Stimulated activated naive CD8-positive, alpha-beta T cell treated with anti-CD3 and anti-CD28 coated beads, Interleukin-15, Interleukin-2, amounts not matched to agents 100 ng/mL and 50 ng/mL, for 24 hours (primary cell): ENCODE results near the gene MPHOSPH10.
"Not testable (repeated sequence)": the region's sequence is repeated elsewhere in the genome, so short reads cannot be mapped to it uniquely, and the experiment has no call there.

Experiments
- H3K27ac Mint-ChIP-seq: one replicate; pipeline ENCODE4 v1.8.0; 2021; ENCODE audit warnings: mild to moderate bottlenecking, mixed read lengths
- H3K27me3 Mint-ChIP-seq: one replicate; pipeline ENCODE4 v1.8.0; 2021; ENCODE audit warnings: mixed read lengths
- H3K36me3 Mint-ChIP-seq: one replicate; pipeline ENCODE4 v1.8.0; 2021; ENCODE audit warnings: low read depth, mixed read lengths
- H3K4me1 Mint-ChIP-seq: one replicate; pipeline ENCODE4 v1.8.0; 2021; ENCODE audit warnings: low read depth, mixed read lengths
- H3K4me3 Mint-ChIP-seq: one replicate; pipeline ENCODE4 v1.8.0; 2021; ENCODE audit warnings: mild to moderate bottlenecking, mixed read lengths
- H3K9me3 Mint-ChIP-seq: one replicate; pipeline ENCODE4 v1.8.0; 2021; ENCODE audit warnings: mixed read lengths

MPHOSPH10 gene

GRCh38 chr2:71183306-71184115 is 53.1 kb downstream of the MPHOSPH10 start:
- H3K36me3 Mint-ChIP-seq, H3K9me3 Mint-ChIP-seq, H3K27me3 Mint-ChIP-seq, H3K27ac Mint-ChIP-seq, H3K4me3 Mint-ChIP-seq, H3K4me1 Mint-ChIP-seq: not testable (repeated sequence)

GRCh38 chr2:71186973-71187372 is 56.5 kb downstream of the MPHOSPH10 start:
- Mint-ChIP-seq H3K9me3 (no peaks in the 10 kb centered on the region), H3K36me3 (no peaks in the 10 kb centered on the region), H3K27me3 (no peaks in the 10 kb centered on the region), H3K4me3 (no peak overlapping the region), H3K4me1 (peaks cover 4% of the 10 kb centered on the region), H3K27ac (no peak overlapping the region)

GRCh38 chr2:71187589-71187988 is 57.2 kb downstream of the MPHOSPH10 start:
- Mint-ChIP-seq H3K27me3 (no peaks in the 10 kb centered on the region), H3K36me3 (no peaks in the 10 kb centered on the region), H3K9me3 (no peaks in the 10 kb centered on the region), H3K4me3 (no peak overlapping the region), H3K4me1 (peaks cover 4% of the 10 kb centered on the region), H3K27ac (no peak overlapping the region)

GRCh38 chr2:71190656-71191569 is 60.5 kb downstream of the MPHOSPH10 start:
- peaks cover 5% of the 10 kb centered on the region for H3K36me3 Mint-ChIP-seq
- H3K27me3 Mint-ChIP-seq = no peaks in the 10 kb centered on the region
- no peak overlapping the region for H3K27ac Mint-ChIP-seq
- peaks cover 2% of the 10 kb centered on the region for H3K9me3 Mint-ChIP-seq
- H3K4me1 Mint-ChIP-seq = no peaks in the 10 kb centered on the region
- no peak overlapping the region for H3K4me3 Mint-ChIP-seq

- Mint-ChIP-seq H3K36me3 (peaks cover 12% of the 10 kb centered on the region), H3K9me3 (peaks cover 5% of the 10 kb centered on the region), H3K27me3 (no peaks in the 10 kb centered on the region), H3K4me1 (no peaks in the 10 kb centered on the region), H3K27ac (no peak overlapping the region), H3K4me3 (no peak overlapping the region)
Observed at GRCh38 chr2:71191570-71191943, 61.1 kb downstream of the MPHOSPH10 start.
